Right atrium auricular region (tissue), 2 donors: ENCODE measurements around the gene NET1. TPM values are rescaled to one million over a fixed set of nuclear protein-coding genes. Genes with fewer than 3 reads are reported as not detected.

Experiments
- DNase-seq: peaks from one replicate; pipeline ENCODE4 v3.0.0-alpha.2; 2019; ENCODE audit warnings: low spot score
- H3K27ac ChIP-seq, 2 donors: fragments of 200-600 bp; sonication (generic); 1 replicate in 1 of 2; 2 replicates in 1 of 2; pipeline ENCODE4 v1.5.1; 2016 to 2019
- H3K27me3 ChIP-seq, 2 donors: fragments of 200-600 bp; sonication (generic); one replicate each; pipeline versions ENCODE4 v1.5.1 to v1.6.0; 2017 to 2019
- H3K36me3 ChIP-seq: fragments of 200-600 bp; sonication (generic); one replicate; pipeline ENCODE4 v1.5.1; 2016
- H3K4me1 ChIP-seq, 2 donors: fragments of 200-600 bp; sonication (generic); one replicate each; pipeline versions ENCODE4 v1.5.1 to v1.6.0; 2017 to 2019
- H3K4me3 ChIP-seq, 2 donors: fragments of 200-600 bp; sonication (generic); 1 replicate in 1 of 2; 2 replicates in 1 of 2; pipeline ENCODE4 v1.5.1; 2017 to 2019; ENCODE audit warnings: mild to moderate bottlenecking in 1 of 2, moderate library complexity in 1 of 2
- H3K9me3 ChIP-seq, 2 donors: fragments of 200-600 bp; sonication (generic); one replicate each; pipeline ENCODE4 v1.5.1; 2019
- CTCF ChIP-seq, 2 donors: fragments of 200-600 bp; sonication (generic); IDR thresholded peaks; one replicate each; pipeline ENCODE4 v1.5.1; 2019; ENCODE audit warnings: antibody characterized with exemption in 2 of 2
- total RNA-seq, 2 donors: library from RNA; depleted of rRNA; stranded (reverse); fragments of >200 nt; gene quantifications; one replicate each; pipeline ENCODE4 v1.1.0, GENCODE V29; 2016

Gene NET1
- total RNA-seq, 2 donors from 2014 or later: 12.8 to 19.8 TPM

GRCh38 chr10:5498791-5499492, 86.6 kb downstream of the NET1 start:
- H3K36me3 ChIP-seq: no peaks in the 10 kb centered on the region
- H3K27me3 ChIP-seq: no peaks in the 10 kb centered on the region
- DNase-seq: no peak
- no peak for TF ChIP-seq CTCF (IDR thresholded peaks at IDR 0.05)
- H3K27ac ChIP-seq: no peak overlapping the region
- H3K4me1 ChIP-seq: no peaks in the 10 kb centered on the region
- H3K9me3 ChIP-seq: no peaks in the 10 kb centered on the region
- no peak overlapping the region for H3K4me3 ChIP-seq

- Histone ChIP-seq H3K27me3 (no peaks in the 10 kb centered on the region), H3K9me3 (no peaks in the 10 kb centered on the region), H3K36me3 (no peaks in the 10 kb centered on the region), H3K4me1 (no peaks in the 10 kb centered on the region), H3K27ac (no peak within 1 kb of the TSS), H3K4me3 (no peak within 1 kb of the TSS)
- no peak for TF ChIP-seq CTCF (IDR thresholded peaks at IDR 0.05)
- DNase-seq: no peak
These were observed 87.3 kb downstream of the NET1 start, which contains the start of gene CALML5 for GRCh38 chr10:5499493-5500140. TSS of gene CALML5 (minus strand) at chr10:5499570. CDS start at chr10:5499438, 132 bp downstream.

- DNase-seq: no peak
- Histone ChIP-seq H3K36me3 (no peaks in the 10 kb centered on the region), H3K4me3 (no peak overlapping the region), H3K4me1 (no peaks in the 10 kb centered on the region), H3K9me3 (no peaks in the 10 kb centered on the region), H3K27me3 (no peaks in the 10 kb centered on the region), H3K27ac (no peak overlapping the region)
- TF ChIP-seq CTCF (IDR thresholded peaks at IDR 0.05): no peak
These were observed 87.9 kb downstream of the NET1 start for GRCh38 chr10:5500162-5500670.

GRCh38 chr10:5500910-5501309, 88.6 kb downstream of the NET1 start:
- Histone ChIP-seq H3K36me3 (no peaks in the 10 kb centered on the region), H3K4me1 (no peaks in the 10 kb centered on the region), H3K4me3 (no peak overlapping the region), H3K9me3 (no peaks in the 10 kb centered on the region), H3K27me3 (no peaks in the 10 kb centered on the region), H3K27ac (no peak overlapping the region)
- TF ChIP-seq CTCF (IDR thresholded peaks at IDR 0.05): no peak
- DNase-seq: no peak

GRCh38 chr10:5502061-5502521, 89.7 kb downstream of the NET1 start:
- Histone ChIP-seq H3K27me3 (no peaks in the 10 kb centered on the region), H3K4me1 (no peaks in the 10 kb centered on the region), H3K9me3 (no peaks in the 10 kb centered on the region), H3K27ac (no peak overlapping the region), H3K4me3 (no peak overlapping the region), H3K36me3 (no peaks in the 10 kb centered on the region)
- DNase-seq: no peak
- no peak for TF ChIP-seq CTCF (IDR thresholded peaks at IDR 0.05)
